22Rv1 (cell line): Measurements from ENCODE around the gene SLC39A6.
"Not testable (repeated sequence)": the region's sequence is repeated elsewhere in the genome, so short reads cannot be mapped to it uniquely, and the experiment has no call there.

Experiments used
- H3K27ac ChIP-seq: fragments of 450-650 bp; 2 replicates; pipeline ENCODE4 v1.5.1; 2017
- ZFX ChIP-seq: fragments of 450-650 bp; IDR thresholded peaks from 2 replicates; pipeline ENCODE4 v1.6.1; 2017; ENCODE audit warnings: antibody characterized with exemption, borderline replicate concordance
- TF ChIP-seq, protein P1 (sequence below): fragments of 450-650 bp; IDR thresholded peaks from 2 replicates; pipeline ENCODE4 v1.5.1; 2017; ENCODE audit warnings: mild to moderate bottlenecking

Gene SLC39A6

DNA sequence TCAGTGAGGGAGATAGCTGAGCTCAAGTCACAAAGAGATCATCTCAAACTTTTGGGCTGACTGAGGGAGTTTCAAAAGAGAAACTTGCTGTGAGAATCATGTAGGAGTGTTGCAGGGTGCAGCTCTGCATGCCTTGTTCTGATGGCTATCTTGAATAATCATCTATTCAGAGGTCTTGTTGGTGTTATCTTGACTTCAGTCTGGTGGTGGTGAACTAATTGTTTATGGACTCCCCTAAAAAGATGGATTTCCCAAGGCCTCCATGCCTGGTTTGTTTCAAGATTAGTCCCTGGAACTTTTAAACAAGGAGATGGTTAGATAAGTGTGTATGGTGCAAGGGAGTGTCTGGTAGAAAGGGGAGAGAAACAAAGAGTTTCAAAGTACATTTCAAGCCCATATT lies 29.8 kb downstream of the SLC39A6 start:
- TF ChIP-seq, protein P1, sequence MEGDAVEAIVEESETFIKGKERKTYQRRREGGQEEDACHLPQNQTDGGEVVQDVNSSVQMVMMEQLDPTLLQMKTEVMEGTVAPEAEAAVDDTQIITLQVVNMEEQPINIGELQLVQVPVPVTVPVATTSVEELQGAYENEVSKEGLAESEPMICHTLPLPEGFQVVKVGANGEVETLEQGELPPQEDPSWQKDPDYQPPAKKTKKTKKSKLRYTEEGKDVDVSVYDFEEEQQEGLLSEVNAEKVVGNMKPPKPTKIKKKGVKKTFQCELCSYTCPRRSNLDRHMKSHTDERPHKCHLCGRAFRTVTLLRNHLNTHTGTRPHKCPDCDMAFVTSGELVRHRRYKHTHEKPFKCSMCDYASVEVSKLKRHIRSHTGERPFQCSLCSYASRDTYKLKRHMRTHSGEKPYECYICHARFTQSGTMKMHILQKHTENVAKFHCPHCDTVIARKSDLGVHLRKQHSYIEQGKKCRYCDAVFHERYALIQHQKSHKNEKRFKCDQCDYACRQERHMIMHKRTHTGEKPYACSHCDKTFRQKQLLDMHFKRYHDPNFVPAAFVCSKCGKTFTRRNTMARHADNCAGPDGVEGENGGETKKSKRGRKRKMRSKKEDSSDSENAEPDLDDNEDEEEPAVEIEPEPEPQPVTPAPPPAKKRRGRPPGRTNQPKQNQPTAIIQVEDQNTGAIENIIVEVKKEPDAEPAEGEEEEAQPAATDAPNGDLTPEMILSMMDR: no peak
- TF ChIP-seq ZFX: no peak
- no peak overlapping the region for H3K27ac ChIP-seq

DNA sequence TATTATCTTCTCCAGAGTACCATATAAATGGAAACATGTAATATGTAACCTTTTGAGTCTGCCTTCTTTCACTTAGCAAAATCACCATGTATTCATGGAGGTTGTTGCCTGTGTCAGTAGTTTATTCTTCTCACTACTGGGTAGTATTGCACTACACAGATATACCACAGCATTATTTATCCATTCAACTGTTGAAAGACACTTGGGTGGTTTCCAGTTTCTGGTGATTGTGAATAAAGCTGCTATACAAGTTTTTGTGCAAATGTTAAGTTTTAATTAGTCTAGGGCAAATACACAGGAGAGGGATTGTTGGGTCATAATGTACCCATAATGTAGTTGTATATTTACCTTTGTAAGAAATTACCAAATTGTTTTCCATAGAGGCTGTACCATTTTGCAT lies 32.2 kb downstream of the SLC39A6 start:
- TF ChIP-seq ZFX: no peak
- TF ChIP-seq, protein P1: no peak

DNA sequence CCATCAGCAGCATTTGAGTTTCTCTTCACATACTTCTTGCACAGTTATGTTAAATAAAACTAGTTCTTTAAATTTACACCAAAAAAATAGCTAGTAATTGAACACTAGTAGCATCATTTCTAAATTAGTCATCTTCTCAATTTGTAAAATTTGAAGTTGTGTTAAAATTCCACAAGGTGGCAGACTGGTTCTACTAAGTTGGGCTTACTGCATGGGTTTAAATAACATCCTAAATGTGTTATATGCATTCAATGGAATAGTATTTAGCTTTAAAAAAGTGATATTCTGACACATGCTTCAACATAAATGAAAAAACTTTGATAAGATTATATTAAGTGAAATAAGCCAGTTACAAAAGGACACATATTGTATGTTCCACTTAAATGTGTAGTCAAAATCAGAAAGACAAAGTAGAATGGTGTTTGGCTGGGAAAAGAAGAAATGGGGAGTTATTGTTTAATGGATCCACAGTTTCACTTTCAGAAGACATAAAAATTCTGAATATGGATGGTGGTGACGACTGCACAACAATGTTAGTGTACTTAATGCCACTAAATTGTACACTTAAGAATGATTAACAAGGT lies 33.1 kb downstream of the SLC39A6 start:
- H3K27ac ChIP-seq: peak overlapping the region; percentile 59
- TF ChIP-seq, protein P1: peak; percentile 77
- TF ChIP-seq ZFX: no peak

More for the DNA sequence above, 32.2 kb downstream of the SLC39A6 start:
- peak overlapping the region; percentile 59 for H3K27ac ChIP-seq

DNA sequence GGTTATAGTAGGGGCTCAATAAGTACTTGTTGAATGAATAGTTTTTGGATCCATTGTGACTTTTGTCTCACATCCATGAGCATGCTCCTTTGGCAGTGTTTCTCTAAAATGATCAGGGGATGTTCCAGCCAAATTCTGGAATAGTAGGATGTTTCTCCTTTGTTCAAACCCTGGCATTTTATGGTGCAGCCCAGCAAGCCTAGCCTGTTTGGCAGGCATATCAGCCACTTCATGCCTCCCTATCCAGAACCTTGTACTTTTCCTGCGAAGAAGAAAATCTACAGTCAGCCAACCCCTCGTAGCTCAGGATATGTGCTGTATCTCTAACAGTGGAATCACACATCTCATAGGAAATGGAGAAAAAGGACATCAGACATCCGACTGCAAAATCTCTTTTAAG lies 34.7 kb downstream of the SLC39A6 start:
- TF ChIP-seq, protein P1: no peak
- no peak for TF ChIP-seq ZFX
- H3K27ac ChIP-seq: no peak overlapping the region

DNA sequence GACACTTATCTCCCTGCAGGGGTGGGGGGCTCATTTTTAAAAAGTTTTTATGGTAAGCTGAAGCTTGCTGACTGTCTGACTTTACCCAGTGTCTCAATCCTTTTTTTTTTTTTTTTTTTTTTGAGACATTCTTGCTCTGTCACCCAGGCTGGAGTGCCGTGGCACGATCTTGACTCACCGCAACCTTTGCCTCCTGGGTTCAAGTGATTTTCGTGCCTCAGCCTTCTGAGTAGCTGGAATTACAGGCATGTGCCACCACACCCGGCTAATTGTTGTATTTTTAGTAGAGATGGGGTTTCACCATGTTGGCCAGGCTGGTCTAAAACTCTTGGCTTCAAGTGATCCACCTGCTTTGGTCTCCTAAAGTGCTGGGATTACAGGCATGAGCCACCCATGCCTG lies 37.0 kb downstream of the SLC39A6 start:
- H3K27ac ChIP-seq: not testable (repeated sequence)

DNA sequence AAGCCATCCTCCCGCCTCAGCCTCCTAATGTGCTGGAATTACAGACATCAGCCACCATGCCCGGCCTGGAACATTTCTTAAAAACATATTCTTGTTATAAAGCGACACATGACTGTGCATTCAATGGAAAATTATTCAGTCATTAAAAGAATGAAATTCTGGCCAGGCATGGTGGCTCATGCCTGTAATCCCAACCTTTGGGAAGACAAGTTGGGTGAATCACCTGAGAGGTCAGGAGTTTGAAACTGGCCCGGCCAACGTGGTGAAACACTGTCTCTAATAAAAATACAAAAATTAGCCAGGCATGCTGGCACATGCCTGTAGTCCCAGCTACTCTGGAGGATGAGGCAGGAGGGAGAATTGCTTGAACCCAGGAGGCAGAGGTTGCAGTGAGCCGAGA lies 40.1 kb downstream of the SLC39A6 start:
- TF ChIP-seq ZFX: no peak
- TF ChIP-seq, protein P1: no peak
- H3K27ac ChIP-seq: no peak overlapping the region

DNA sequence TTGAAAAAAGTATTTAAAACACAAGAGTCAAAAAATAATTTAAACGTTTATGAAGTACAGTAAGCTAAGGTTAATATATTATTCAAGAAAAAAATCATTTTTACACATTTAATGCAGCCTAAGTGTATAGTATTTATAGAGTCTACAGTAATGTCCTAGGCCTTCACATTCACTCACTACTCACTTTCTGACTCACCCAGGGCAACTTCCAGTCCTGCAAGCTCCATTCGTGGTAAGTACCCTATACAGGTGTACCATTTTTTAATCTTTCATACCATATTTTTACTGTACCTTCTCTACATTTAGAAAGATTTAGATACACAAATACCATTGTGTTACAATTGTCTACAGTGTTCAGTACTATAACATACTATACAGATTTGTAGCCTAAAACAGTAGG lies 40.9 kb downstream of the SLC39A6 start:
- TF ChIP-seq, protein P1: no peak
- TF ChIP-seq ZFX: no peak

DNA sequence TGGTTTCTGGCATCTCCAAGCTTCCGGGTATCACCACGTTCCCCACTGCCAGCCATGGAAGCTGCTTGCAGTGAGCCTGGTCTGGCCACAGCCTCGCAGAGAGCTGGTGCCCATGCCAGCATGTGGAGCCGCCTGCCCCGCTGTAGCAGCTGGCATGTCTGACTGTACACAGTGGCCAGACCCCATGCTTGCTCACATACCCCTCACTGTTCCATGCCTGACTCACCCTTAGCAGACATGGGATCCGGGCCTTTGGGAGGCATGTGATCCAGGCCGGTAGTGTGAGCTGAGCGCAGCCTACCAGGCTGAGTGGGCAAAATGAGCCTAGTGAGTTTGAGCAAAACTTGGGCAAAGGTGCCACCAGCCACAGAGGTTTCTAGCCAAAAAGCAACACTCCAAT lies 43.0 kb downstream of the SLC39A6 start:
- H3K27ac ChIP-seq: no peak overlapping the region
- TF ChIP-seq, protein P1: no peak
- no peak for TF ChIP-seq ZFX

More for the DNA sequence above, 40.9 kb downstream of the SLC39A6 start:
- no peak overlapping the region for H3K27ac ChIP-seq
